AG04449 (cell line): Measurements from ENCODE around the gene PAK2.

Source experiments
- CTCF ChIA-PET: fragments of 350-600 bp; formaldehyde crosslinking; extraction: SDS; loops from one replicate; lab custom pipeline; 2021; ENCODE audit warnings: antibody characterized with exemption; lab: Yijun Ruan, JAX
- POLR2A ChIA-PET: fragments of 400-600, 350-600 bp; formaldehyde crosslinking; extraction: SDS; loops from one replicate; lab custom pipeline; 2020; ENCODE audit warnings: antibody characterized with exemption, inconsistent platforms; lab: Yijun Ruan, JAX
- DNase-seq: peaks from one replicate; pipeline ENCODE4 v3.0.0-alpha.2; 2010; ENCODE audit warnings: low read depth, low spot score
- H3K4me3 ChIP-seq: 2 replicates; pipeline ENCODE4 v1.5.1; 2011; ENCODE audit warnings: low read depth, mild to moderate bottlenecking, control low read depth, low read length
- TF ChIP-seq, protein P1 (sequence below): IDR thresholded peaks from one replicate; pipeline ENCODE4 v1.5.1; 2011; ENCODE audit warnings: mild to moderate bottlenecking, moderate library complexity, low read length, control low read depth, inconsistent platforms; ENCODE audit not compliant: insufficient read depth; ENCODE audit errors: missing control alignments

PAK2 gene

DNA sequence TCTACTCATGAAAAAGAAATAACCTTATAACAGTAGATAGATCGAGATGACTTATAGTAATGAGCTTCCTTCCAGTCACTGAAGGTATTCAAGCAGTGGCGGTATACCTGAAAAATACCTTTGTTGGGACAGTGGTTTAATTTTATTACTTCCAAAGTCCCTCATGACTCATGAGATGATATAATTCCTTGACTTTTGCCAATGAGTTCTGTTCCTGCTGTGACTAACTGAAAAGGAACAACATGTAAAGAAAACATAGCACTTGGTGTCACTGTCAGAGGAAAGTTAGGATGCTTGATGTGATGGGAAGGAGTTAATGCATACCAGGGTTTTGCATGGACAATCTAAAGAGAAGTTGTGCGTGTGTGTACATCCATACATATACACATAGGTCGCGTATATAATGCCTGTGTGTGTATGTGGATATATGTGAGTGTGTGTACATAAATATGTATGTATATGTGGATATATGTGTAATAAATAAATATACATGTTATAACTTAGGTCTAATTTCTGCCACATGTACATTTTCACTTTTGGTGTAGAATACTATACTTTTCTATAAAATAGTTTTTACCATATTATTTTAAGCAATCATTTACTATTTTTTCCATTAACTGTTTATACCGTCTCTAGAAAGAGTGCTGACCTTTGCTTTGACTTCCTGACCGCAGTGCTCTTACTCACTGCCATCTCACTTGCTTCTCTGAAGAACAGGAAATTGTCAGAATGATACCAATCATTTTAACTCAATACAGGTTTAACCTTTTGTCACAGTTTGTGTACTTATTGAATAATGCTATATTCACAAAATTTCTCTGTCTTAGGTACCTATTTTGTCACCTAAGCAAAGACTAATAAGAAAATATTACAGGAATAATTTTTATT lies 12.6 kb upstream of the PAK2 start:
- no peak for DNase-seq
- POLR2A ChIA-PET = no interaction called here
- TF ChIP-seq, protein P1, sequence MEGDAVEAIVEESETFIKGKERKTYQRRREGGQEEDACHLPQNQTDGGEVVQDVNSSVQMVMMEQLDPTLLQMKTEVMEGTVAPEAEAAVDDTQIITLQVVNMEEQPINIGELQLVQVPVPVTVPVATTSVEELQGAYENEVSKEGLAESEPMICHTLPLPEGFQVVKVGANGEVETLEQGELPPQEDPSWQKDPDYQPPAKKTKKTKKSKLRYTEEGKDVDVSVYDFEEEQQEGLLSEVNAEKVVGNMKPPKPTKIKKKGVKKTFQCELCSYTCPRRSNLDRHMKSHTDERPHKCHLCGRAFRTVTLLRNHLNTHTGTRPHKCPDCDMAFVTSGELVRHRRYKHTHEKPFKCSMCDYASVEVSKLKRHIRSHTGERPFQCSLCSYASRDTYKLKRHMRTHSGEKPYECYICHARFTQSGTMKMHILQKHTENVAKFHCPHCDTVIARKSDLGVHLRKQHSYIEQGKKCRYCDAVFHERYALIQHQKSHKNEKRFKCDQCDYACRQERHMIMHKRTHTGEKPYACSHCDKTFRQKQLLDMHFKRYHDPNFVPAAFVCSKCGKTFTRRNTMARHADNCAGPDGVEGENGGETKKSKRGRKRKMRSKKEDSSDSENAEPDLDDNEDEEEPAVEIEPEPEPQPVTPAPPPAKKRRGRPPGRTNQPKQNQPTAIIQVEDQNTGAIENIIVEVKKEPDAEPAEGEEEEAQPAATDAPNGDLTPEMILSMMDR = no peak
- no peak overlapping the region for H3K4me3 ChIP-seq
- CTCF ChIA-PET = interaction anchor here (1.4 kb wide), 1 partner anchor 42 kb away, joined by 3 read pairs; no protein-coding TSS in a partner anchor

DNA sequence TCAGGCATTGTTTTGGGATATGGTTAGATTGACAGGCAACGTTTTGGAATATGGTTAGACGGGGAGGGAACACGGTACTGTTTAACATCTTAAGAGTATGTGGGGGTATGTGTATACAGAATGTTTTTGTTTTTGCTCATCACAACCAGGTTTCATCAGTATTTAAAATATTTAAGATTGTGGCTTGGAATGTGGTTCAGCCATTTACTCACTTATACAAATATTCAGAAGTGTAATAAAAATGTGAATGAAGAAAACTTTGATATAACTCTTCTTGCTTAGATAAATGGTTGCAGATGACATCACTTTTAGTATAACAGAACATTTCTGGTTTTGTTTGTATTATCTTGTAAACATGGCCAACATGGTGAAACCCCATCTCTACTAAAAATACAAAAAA lies 3.9 kb upstream of the PAK2 start:
- POLR2A ChIA-PET = no interaction called here
- CTCF ChIA-PET = no interaction called here
- TF ChIP-seq, protein P1 = no peak
- H3K4me3 ChIP-seq = no peak overlapping the region
- no peak for DNase-seq

DNA sequence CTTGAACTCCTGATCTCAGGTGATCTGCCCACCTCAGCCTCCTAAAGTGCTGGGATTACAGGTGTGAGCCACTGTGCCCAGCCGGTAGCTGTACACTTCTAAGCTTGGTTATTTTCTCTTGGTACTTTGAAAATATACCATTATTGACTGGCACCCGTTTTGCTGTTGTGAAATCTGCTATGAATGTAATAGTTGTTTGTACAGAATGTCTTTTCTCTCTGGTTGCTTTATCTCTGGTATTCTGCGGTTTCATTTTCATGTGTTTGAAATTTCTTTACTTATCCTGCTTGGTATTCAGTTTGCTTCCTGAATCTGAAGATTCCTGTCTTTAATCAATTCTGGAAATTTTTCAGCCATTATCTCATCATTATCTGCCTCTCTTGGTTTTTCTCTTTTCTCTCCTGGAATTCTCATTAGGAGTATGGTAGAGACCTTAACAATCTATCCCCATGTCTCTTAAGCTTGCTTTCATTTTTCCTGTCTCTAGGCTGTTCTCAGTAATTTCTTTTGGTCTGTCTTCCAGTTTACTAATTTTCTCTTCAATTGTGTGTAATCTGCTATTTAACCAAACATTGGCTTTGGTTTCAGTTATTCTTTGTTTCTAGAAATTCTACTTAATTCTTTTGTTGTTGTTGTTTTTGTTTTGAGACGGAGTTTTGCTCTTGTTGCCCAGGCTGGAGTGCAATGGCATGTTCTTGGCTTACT lies 2.8 kb upstream of the PAK2 start:
- CTCF ChIA-PET = no interaction called here
- POLR2A ChIA-PET = no interaction called here
- TF ChIP-seq, protein P1 = no peak

DNA sequence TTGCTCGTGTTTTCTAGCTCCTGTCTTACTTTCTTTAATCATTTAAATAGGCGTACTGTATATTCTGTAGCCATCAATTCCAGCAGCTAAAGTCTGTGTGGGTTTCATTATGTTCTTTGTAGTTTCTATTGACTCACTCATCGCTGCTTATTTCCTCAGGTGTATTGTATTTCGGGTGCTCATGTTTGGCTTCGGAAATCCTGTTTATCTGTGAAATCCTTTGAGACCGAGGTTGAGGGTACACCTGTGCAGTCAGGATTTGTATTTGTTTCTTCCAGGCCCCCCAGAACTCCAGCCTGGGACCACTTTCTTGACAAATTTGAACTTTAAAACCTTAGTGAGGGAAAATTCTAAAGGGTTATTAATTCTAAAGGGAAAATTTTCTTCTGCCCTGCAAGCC lies 2.0 kb upstream of the PAK2 start:
- DNase-seq = no peak
- TF ChIP-seq, protein P1 = no peak
- ChIA-PET CTCF (no interaction called here), POLR2A (no interaction called here)
- H3K4me3 ChIP-seq = no peak overlapping the region

More for the DNA sequence above, 2.8 kb upstream of the PAK2 start:
- H3K4me3 ChIP-seq = no peak overlapping the region
- no peak for DNase-seq

DNA sequence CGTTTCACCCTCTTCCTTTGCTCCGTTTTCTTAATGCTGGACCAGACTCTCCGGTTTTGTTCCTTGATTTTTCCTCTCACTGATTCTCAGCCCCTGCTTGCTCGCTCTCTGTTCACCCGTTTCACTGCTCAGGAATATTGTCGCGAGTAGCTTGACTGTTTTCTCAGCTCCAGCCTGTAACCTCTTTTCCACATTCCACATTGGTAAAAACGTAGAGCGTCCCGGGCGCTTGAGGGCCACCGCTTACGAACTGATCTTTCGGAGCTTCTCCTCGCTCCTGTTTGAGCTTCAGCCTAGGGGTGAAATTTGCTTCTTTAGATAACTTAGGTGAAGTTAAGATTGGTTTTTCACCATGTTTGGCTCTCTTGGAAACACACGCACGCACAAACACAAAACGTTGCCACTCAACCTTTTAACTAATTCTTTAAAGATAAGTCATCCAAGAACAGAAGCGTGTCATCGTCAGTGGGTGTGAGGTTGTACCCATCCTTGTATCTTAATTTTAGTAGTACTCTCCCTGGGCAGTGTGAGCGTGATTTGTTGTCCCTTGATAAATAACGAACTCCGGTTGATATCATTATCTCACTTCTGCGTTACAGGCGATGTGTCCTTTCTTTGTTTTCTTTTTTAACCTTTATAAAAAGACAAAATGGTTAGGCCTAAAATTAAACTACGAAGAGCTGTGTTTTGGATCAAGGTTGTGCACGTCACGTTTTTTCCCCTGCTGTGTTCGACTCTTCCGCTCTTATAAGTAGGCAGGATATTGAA lies 1.0 kb downstream of the PAK2 start:
- POLR2A ChIA-PET = interaction anchor here (1.5 to 1.9 kb wide), 2 partner anchors 29 to 201 kb away, joined by 6 to 9 read pairs; partner anchors contain the start of genes CEP19, NCBP2 and PIGX

More for the DNA sequence above, 1.0 kb downstream of the PAK2 start:
- CTCF ChIA-PET = interaction anchor here (1.0 to 1.5 kb wide), 4 partner anchors 96 to 238 kb away, joined by 3 to 4 read pairs (median 4); partner anchors contain the start of gene PIGZ
- TF ChIP-seq, protein P1 = no peak
- no peak for DNase-seq
- H3K4me3 ChIP-seq = peak overlapping the region; percentile 83
